NCI-H510A (cell line): ENCODE results near the gene DNAJB8.
A peak's percentile ranks its signal among the peaks of the same experiment; 100 is the strongest.

ENCODE experiments used
- DNase-seq: peaks from one replicate; lab custom pipeline; 2025; lab: John Stamatoyannopoulos, UW

Gene DNAJB8

GRCh38 chr3:128493570-128494366 lies 27.1 kb upstream of the DNAJB8 start:
- no peak for DNase-seq

GRCh38 chr3:128492671-128493569 lies 26.2 kb upstream of the DNAJB8 start, which contains the start of gene GATA2:
GATA2 (minus strand) TSS chr3:128493201; CDS start chr3:128487031, 6,170 bp downstream.
- no peak for DNase-seq

GRCh38 chr3:128491941-128492670 lies 25.4 kb upstream of the DNAJB8 start:
- no peak for DNase-seq

- no peak for DNase-seq
Measured at GRCh38 chr3:128491691-128491940, 24.9 kb upstream of the DNAJB8 start.

- DNase-seq: no peak
Measured at GRCh38 chr3:128490915-128491690, 24.4 kb upstream of the DNAJB8 start.

GRCh38 chr3:128490650-128490914 lies 23.9 kb upstream of the DNAJB8 start:
- DNase-seq: no peak

- peak; percentile 22 for DNase-seq
Measured at GRCh38 chr3:128489927-128490649, 23.4 kb upstream of the DNAJB8 start.

GRCh38 chr3:128489674-128489926 lies 22.9 kb upstream of the DNAJB8 start:
- DNase-seq: no peak

GRCh38 chr3:128488991-128489673 lies 22.4 kb upstream of the DNAJB8 start:
- DNase-seq: peak; percentile 14

GRCh38 chr3:128488636-128488990 lies 21.9 kb upstream of the DNAJB8 start:
- DNase-seq: no peak

- peak; percentile 50 for DNase-seq
Measured at GRCh38 chr3:128487813-128488635, 21.3 kb upstream of the DNAJB8 start.

GRCh38 chr3:128487538-128487812 lies 20.8 kb upstream of the DNAJB8 start:
- no peak for DNase-seq

- no peak for DNase-seq
Measured at GRCh38 chr3:128486681-128487537, 20.2 kb upstream of the DNAJB8 start.

- DNase-seq: no peak
Measured at GRCh38 chr3:128486205-128486628, 19.5 kb upstream of the DNAJB8 start.

- no peak for DNase-seq
Measured at GRCh38 chr3:128485282-128486204, 18.9 kb upstream of the DNAJB8 start.

GRCh38 chr3:128484404-128485281 lies 18.0 kb upstream of the DNAJB8 start:
- DNase-seq: no peak

- no peak for DNase-seq
Measured at GRCh38 chr3:128483657-128484403, 17.1 kb upstream of the DNAJB8 start.
